IPS DF 6.9 (cell line): ENCODE data around the gene TNS1.

Source experiments
- DNase-seq: peaks from one replicate; pipeline ENCODE4 v3.0.0-alpha.2; 2013; ENCODE audit warnings: low read depth, low spot score
- H3K27ac ChIP-seq: one replicate; pipeline ENCODE4 v1.5.1; 2013; ENCODE audit warnings: low read length, control low read depth
- H3K27me3 ChIP-seq: 2 replicates; pipeline ENCODE4 v1.6.1; 2013; ENCODE audit warnings: mild to moderate bottlenecking, low read length; ENCODE audit not compliant: control insufficient read depth, insufficient read depth
- H3K36me3 ChIP-seq: 2 replicates; pipeline ENCODE4 v1.6.1; 2013; ENCODE audit warnings: low read length; ENCODE audit not compliant: control insufficient read depth, insufficient read depth
- H3K4me1 ChIP-seq: 2 replicates; pipeline ENCODE4 v1.6.1; 2013; ENCODE audit warnings: low read length; ENCODE audit not compliant: control insufficient read depth, insufficient read depth
- H3K4me3 ChIP-seq: 2 replicates; pipeline ENCODE4 v1.5.1; 2013; ENCODE audit warnings: mild to moderate bottlenecking, low read length
- H3K9me3 ChIP-seq: 2 replicates; pipeline ENCODE4 v1.6.1; 2013; ENCODE audit warnings: low read length, inconsistent platforms; ENCODE audit not compliant: control insufficient read depth, insufficient read depth
- WGBS: extraction: QIAGEN DNeasy Blood & Tissue Kit; methylation state at CpG from one replicate; pipeline ENCODE4 v1.1.7; 2013; ENCODE audit warnings: mixed read lengths, missing lambda C conversion rate; ENCODE audit not compliant: insufficient read length, insufficient coverage; 5-methylcytosine and 5-hydroxymethylcytosine counted together

The TNS1 gene

DNA sequence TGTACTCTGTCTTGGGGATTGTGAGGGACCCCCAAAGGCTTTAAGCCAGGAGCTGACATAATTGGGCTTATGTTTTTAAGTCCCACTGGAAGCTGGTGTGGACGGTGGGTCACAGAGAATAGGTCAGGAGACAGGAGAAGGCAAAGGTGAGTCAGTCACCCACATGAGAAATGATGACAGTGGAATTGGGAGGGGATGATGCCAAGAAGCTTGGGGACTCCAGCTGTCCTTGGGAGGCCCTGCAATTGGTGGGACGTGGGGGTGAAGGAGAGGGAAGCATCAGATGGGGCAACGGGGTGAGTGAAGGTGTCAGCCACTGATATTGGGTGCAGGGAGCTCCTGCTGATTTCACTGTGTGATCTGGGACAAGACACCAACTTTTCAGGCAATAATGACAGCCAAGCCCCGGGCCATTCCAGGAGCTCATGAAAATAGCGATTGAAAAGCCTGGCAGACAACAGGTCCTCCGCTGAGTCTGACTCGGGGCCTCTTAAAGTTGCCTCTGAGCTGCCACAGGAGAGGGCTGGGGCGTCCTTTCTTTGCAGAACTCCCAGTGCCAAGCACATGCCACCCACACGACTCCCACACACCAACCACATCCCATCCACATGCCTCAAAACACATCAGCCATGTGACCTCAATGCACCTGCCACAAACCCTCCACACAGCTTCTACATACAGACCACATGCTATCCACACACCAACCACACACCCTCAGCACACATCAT lies 13.4 kb downstream of the TNS1 start:
- Histone ChIP-seq H3K27me3 (no peaks in the 10 kb centered on the region), H3K9me3 (no peaks in the 10 kb centered on the region), H3K4me1 (peaks cover 5% of the 10 kb centered on the region; the same call in 1 of the 2 replicates), H3K4me3 (no peak overlapping the region), H3K27ac (no peak overlapping the region), H3K36me3 (no peaks in the 10 kb centered on the region)
- no peak for DNase-seq
- WGBS, result no CpG with 5 or more reads among the region's 9 CpGs

DNA sequence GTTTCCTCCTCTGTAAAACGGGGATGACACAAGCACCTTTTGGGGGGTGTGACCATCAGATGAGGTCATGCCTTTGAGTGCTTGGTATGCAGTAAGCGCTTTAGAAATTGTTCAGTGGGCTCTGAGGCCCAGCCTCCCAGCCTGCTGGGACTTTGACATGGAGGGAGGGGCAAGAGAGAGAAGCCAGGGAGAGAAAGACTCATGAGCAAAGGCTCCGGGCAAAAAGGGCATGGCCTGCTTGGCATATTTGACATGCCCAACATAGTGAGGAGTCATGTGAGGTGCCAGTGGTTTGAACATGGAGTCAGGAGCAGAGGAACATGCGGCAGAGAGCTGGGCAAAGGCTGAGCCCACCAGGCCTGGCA lies 14.0 kb downstream of the TNS1 start:
- H3K27ac ChIP-seq, result no peak overlapping the region
- WGBS, result no CpG with 5 or more reads among the region's 4 CpGs
- H3K9me3 ChIP-seq, result no peaks in the 10 kb centered on the region
- DNase-seq, result no peak
- no peak overlapping the region for H3K4me3 ChIP-seq
- H3K4me1 ChIP-seq, result peaks cover 5% of the 10 kb centered on the region; the same call in 1 of the 2 replicates
- no peaks in the 10 kb centered on the region for H3K27me3 ChIP-seq
- H3K36me3 ChIP-seq, result no peaks in the 10 kb centered on the region

DNA sequence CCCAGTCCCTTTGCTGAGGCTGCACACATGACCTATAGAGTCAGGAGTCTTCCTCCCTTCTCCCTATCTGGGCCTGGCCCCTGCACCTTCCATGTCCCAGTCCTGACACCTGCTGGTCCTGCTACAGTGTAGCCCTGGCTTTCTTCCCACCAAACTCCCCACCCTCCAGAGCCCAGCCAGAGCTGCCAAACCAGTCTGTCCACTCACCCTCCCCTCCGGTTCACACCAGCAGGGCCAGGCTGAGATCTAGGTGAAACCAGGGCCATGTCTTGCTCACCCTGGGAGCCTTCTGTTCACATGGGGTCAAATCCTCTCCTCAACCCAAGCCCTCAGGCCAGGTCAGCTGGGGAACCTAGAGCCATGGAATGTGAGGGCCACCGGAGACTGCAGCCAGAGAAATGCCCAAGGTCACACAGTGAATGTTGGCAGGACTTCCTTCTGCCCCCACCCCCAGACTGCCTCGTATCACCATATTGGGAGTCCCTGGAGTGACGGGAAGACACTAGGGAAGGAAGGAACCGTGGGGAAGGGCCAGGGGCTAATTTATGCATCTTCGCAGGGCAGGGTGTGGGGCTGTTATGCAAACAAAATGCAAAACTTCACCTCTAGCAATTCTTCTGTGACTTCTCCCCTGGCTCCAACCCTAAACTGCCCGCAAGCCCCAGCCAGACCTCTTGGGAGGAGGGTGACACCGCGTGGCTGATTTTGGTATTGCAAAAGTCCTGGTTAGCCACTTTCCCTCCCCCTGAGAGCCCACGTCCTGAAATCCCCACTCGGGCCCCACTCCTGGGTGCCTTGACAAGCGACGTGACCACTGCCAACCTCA lies 14.6 kb downstream of the TNS1 start:
- H3K27me3 ChIP-seq, result no peaks in the 10 kb centered on the region
- no peak overlapping the region for H3K27ac ChIP-seq
- peak; percentile 91 for DNase-seq
- no peak overlapping the region for H3K4me3 ChIP-seq
- no CpG with 5 or more reads among the region's 13 CpGs for WGBS
- no peaks in the 10 kb centered on the region for H3K9me3 ChIP-seq
- peaks cover 5% of the 10 kb centered on the region; the same call in 1 of the 2 replicates for H3K4me1 ChIP-seq
- no peaks in the 10 kb centered on the region for H3K36me3 ChIP-seq

DNA sequence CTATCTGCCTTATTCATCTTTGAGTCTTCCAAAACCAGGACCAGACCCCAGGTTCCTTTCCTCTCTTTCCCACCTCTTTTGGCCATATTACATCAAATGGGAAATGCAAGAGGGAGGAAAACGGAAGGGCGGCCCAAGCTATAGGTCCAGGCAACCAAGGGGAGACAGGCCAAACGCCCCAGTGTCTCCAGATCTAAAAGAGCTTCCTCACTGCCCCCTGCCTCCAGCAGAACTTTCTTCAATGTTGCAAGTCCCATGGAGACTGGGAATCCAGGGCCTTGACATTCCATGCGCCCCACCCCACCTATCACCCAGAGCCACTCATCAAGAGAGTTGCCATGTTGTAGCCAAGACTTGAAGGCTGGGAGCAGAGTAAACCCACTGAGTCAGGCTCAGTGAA lies 15.4 kb downstream of the TNS1 start:
- H3K27ac ChIP-seq, result no peak overlapping the region
- H3K4me1 ChIP-seq, result peaks cover 5% of the 10 kb centered on the region; the same call in 1 of the 2 replicates
- DNase-seq, result no peak
- H3K36me3 ChIP-seq, result no peaks in the 10 kb centered on the region
- no CpG with 5 or more reads among the region's 4 CpGs for WGBS
- no peaks in the 10 kb centered on the region for H3K9me3 ChIP-seq
- no peaks in the 10 kb centered on the region for H3K27me3 ChIP-seq
- no peak overlapping the region for H3K4me3 ChIP-seq

DNA sequence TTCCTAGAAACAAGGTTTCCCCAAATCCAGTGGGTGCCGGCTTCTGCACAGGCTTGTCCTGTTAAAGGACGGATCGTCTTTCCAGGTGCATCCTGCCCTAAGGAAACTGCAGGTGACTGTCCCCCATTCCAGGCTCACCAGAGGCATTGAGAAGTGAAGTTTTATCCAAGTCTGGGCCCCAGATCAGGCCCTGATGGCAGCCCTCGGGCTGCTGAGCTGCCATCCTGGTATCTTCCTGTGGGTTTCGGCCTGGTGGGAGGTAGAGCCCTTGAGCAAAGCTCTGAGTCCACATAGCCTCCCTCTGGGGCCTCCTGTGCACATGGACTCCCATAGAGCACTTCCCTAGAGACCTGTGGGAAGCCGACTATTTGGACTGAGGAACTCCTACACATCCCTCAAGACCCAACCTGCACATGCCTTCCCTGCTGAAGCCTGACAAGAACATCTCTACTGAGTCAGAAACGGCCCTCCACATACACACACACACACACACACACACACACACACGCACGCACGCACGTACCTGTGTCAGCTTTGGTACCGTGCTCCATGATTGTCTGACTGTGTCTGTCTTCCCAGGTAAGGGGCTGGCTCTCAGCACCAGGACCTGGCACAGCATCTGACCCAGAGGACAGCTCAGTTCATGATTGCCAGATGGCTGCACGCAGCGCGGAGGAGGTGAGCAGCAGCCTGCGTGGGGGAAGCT lies 16.4 kb downstream of the TNS1 start:
- Histone ChIP-seq H3K4me3 (no peak overlapping the region), H3K9me3 (no peaks in the 10 kb centered on the region), H3K4me1 (peaks cover 5% of the 10 kb centered on the region; the same call in 1 of the 2 replicates), H3K27ac (no peak overlapping the region), H3K27me3 (no peaks in the 10 kb centered on the region), H3K36me3 (no peaks in the 10 kb centered on the region)
- no CpG with 5 or more reads among the region's 16 CpGs for WGBS
- no peak for DNase-seq

DNA sequence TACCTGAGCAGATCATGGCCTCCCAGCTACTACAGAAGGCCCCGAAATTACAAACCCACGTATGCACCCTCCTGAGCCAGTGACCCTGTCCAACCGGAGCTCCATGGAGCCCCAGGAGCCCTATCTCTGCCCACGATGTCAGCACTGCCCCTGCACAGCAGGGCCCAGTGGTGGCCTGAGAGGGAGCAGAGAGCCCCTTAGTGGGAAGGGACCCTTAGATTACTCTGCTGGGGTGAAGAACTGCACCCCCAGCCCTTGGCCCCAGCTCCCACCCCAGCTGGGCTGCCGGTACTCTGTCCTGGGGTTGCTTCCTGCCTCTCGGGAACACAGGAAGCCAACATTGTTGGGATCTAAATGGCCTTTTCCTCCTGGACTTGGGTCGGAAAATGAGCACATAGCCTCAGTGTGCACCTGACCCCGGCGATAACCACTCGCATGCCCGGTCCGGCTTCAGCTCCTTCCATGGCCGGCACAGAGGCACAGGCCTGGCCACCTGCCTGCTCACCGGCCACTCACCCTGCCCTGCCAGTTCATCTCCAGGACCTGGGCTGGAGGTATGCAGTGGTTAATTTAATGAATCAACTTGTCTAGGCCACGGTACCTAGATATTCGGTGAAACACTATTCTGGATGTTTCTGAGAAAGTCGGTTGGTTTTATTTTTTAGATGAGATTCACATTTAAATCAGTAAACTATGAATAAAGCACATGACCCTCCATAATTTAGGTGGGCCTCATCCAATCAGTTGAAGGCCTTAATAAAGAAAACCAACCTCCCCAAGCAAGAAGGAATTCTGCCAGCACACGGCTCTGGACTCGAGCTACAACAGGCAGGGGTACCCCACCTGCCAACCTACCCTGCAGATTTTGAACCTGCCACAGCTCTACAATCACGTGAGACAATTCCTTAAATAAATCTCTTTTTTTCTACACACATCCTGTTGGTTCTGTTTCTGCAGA lies 19.2 kb downstream of the TNS1 start:
- peaks cover 2% of the 10 kb centered on the region; the same call in 1 of the 2 replicates for H3K27me3 ChIP-seq
- H3K9me3 ChIP-seq, result no peaks in the 10 kb centered on the region
- H3K27ac ChIP-seq, result no peak overlapping the region
- WGBS, result no CpG with 5 or more reads among the region's 20 CpGs
- H3K4me1 ChIP-seq, result peaks cover 12% of the 10 kb centered on the region; the same call in 1 of the 2 replicates
- DNase-seq, result no peak
- H3K36me3 ChIP-seq, result no peaks in the 10 kb centered on the region
- no peak overlapping the region for H3K4me3 ChIP-seq

DNA sequence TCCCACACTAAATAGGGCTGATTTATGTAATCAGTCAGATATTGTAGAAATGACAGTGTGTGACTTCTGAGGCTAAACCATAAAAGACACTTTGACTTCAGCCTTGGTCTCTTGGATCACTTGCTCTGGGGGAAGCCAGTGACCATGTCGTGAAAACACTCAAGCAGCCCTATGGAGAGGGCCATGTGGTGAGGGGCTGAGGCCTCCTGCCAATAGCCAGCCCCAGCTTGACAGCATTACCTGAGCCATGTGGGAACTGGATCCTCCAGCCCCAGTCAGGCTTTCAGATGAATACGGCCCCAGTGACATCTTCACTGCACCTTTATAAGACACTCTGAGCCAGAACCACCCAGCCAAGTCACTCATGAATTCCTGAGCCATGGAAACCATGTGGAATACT lies 20.8 kb downstream of the TNS1 start:
- no CpG with 5 or more reads among the region's 2 CpGs for WGBS

DNA sequence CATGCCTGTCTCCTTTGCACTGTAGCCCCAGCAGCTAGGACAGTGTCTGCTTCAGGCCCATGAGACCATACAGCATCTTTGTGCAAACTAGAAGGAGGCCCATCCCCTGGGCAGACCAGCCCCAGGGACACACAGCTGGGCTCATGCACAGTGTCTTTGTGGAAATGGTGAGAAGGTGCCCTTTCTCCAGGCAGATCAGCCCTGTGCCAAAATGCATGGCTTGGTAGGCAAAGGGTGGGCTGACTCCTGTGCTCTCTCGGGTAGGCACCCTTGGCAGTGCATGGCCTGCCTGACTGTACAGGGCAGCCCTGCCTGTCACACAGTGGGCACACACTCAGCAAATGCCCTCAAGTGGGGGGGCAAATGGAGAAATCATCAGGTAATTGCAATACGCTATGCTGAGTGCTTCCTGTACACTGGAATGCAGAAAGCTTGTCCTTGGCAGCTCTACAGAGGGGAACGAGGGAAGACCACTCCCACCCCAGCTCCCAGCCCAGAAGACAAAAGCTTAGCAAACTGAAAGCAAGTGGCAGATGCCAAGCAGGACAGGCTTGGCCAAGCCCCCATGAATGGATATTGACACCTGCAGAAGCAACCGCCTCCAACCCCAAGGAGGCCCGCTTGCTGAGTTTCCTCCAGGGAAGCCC lies 21.6 kb downstream of the TNS1 start:
- H3K4me3 ChIP-seq, result no peak overlapping the region
- H3K4me1 ChIP-seq, result peaks cover 8% of the 10 kb centered on the region; the same call in 1 of the 2 replicates
- no CpG with 5 or more reads among the region's 5 CpGs for WGBS
- no peaks in the 10 kb centered on the region for H3K36me3 ChIP-seq
- no peaks in the 10 kb centered on the region for H3K9me3 ChIP-seq
- H3K27ac ChIP-seq, result no peak overlapping the region
- H3K27me3 ChIP-seq, result peaks cover 2% of the 10 kb centered on the region; the same call in 1 of the 2 replicates
- no peak for DNase-seq

More for the DNA sequence above, 20.8 kb downstream of the TNS1 start:
- Histone ChIP-seq H3K9me3 (no peaks in the 10 kb centered on the region), H3K27me3 (peaks cover 2% of the 10 kb centered on the region; the same call in 1 of the 2 replicates), H3K36me3 (no peaks in the 10 kb centered on the region), H3K4me1 (peaks cover 8% of the 10 kb centered on the region; the same call in 1 of the 2 replicates), H3K4me3 (no peak overlapping the region), H3K27ac (no peak overlapping the region)
- DNase-seq, result no peak

DNA sequence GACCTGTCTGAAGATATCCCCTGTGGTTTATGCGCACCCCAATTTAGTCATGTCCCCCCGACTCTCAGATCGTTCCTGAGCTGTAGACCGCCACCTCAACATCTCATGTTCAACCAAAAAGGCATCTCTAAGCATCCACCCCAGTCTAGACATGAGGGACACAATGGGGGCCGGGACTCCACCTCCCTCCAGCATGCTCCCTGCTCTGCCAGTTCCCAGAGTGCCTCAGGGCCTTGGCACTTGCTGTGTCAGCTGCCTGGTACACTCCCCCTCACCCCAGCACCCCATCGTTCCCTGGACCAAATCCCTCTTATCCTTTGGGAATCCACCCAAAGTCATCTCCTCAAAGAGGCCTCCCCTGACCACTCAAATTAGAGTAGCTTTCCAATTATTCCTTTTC lies 22.2 kb downstream of the TNS1 start:
- Histone ChIP-seq H3K4me3 (no peak overlapping the region), H3K36me3 (no peaks in the 10 kb centered on the region), H3K4me1 (peaks cover 8% of the 10 kb centered on the region; the same call in 1 of the 2 replicates), H3K27me3 (peaks cover 2% of the 10 kb centered on the region; the same call in 1 of the 2 replicates), H3K27ac (no peak overlapping the region), H3K9me3 (no peaks in the 10 kb centered on the region)
- DNase-seq, result no peak
- no CpG with 5 or more reads among the region's 6 CpGs for WGBS
